SW 1271 (cell line): ENCODE results near the gene DDX42.
"Not testable (repeated sequence)": the region's sequence is repeated elsewhere in the genome, so short reads cannot be mapped to it uniquely, and the experiment has no call there.

Source experiments
- DNase-seq, 2 experiments: peaks; one replicate each; lab custom pipeline; 2025; lab: John Stamatoyannopoulos, UW

The DDX42 gene

DNA sequence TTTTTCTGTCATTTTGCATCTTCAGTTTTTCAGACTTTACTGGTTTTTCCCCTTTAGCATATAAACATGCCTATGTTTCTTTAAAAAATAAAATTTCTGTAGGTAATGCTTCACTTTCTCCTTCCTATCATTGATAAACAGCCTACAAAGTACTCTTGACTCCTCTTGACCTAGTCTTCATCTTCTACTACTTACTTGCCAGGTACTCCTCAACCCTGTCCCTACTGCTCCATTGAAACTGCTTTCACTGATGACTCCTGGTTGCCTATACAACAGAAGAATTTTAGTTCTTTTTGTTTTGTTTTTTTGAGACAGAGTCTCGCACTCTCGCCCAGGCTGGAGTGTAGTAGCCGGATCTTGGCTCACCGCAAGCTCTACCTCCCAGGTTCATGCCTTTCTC is 7.0 kb downstream of the DDX42 start:
- no peak for DNase-seq

DNA sequence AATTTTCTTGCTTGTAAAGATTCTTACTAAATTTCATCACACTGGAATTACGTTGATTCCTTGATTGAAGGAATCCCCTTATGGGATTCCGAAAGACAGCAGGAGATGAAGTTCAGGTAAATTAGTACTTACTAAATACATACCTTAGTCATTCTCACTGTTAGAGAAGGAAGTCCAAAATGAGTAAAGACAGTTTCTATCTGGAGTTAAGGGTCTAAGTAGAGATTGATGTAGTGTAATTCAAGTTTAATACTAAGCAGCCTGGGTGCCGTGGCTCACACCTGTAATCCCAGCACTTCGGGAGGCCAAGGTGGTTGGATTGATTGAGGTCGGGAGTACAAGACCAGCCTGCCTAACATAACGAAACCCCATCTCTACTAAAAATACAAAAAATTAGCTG is 9.6 kb downstream of the DDX42 start:
- DNase-seq: no peak

DNA sequence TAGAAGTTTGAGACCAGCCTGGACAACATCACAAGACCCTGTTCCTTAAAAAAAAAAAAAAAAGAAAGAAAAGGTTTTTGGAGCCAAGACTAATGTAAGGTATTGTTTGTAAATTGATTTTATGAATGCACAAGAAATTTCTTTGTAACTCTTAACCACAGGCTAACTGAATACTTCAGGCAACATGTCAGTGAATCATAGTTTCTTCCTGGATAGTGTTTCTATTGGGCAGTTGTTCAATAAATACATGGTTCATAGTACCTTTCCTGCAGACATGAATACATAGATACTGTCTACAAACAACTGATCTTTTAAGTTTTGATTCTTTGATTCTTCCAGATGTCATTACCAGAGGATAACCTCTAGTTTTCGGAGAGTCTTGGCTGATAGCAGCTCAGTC is 11.6 kb downstream of the DDX42 start:
- DNase-seq: peak in 1 of 2 experiments; percentile 37

DNA sequence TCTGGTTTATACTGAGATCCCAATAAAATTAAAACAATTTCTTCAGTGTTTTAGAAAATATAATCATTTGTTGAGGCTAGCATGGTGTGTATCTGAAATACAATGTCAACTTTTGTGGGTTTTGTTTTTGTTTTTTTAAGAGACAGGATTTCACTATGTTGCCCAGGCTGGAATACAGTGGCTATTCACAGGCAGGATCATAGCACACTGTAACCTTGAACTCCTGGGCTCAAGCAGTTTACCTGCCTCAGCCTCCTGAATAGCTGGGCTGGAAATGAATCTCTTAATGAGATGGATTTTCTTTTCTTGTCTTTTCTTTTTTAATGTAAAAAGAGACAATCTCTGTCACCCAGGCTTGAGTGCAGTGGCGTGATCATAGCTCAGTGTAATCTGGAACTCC is 12.1 kb downstream of the DDX42 start:
- DNase-seq: no peak

DNA sequence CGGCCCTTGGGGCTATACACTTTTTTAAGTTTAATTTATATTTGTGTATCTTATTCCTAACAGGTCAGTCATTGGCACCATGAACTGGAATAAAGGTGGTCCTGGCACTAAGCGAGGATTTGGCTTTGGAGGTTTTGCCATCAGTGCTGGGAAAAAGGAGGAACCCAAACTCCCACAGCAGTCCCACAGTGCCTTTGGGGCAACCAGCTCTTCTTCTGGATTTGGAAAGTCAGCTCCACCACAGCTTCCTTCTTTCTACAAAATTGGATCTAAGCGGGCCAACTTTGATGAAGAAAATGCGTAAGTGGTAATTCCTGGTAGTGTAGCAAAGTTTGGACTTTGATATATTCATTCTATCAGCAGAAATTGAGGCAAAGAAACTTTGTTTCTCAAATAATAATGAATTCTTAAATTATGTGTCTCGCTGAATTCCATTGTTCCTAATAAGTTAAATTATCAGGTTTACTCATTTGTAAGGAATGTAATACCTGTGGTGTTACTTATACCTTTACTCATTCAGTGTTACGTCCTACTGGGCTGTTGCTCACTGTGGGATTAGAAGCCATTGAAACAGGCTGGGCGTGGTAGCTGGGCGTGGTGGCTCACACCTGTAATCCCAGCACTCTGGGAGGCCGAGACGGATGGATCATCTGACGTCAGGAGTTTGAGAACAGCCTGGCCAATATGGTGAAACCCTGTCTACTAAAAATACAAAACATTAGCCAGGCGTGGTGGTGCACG is 13.2 kb downstream of the DDX42 start:
- DNase-seq: no peak

DNA sequence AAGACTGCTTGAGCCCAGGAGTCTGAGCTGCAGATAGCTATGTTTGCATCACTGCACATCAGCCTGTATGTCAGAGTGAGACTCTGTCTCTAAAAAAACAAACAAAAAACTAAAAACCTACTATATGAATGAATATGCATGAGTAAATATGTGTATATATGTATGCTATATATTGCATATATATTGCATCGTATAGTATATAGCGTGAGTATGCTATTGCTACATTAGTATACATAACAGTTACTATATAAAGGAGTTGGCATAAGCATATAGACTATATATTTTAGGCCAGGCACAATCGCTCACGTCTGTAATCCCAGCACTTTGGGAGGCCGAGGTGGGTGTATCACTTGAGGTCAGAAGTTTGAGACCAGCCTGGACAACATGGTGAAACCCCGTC is 16.1 kb downstream of the DDX42 start:
- no peak for DNase-seq

DNA sequence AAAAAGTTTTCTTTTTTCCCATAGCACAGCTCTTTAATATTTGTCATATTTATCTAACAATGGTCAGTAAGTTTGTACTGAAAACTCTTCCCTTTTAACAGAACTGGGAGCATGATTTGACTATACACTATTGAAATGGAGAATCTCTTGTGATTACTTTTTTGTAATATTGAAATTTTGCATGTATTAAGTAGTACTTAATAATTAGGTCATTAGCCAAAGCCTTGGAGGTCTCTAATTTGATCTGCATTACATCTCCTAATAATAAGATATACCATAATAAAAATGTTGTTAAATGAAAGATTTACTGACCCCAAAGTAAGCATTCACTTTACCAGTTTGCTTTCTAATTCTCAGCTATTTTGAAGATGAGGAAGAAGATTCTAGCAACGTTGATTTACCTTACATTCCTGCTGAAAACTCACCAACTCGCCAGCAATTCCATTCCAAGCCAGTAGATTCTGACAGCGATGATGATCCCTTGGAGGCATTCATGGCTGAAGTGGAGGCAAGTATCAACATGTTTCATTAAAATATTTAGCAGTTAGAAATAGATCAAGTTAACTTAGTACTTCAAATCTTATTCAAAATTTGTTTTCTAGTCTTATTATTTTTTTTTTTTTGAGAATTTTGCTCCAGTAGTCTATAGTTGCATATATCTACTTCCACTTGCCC is 18.2 kb downstream of the DDX42 start:
- DNase-seq: no peak

DNA sequence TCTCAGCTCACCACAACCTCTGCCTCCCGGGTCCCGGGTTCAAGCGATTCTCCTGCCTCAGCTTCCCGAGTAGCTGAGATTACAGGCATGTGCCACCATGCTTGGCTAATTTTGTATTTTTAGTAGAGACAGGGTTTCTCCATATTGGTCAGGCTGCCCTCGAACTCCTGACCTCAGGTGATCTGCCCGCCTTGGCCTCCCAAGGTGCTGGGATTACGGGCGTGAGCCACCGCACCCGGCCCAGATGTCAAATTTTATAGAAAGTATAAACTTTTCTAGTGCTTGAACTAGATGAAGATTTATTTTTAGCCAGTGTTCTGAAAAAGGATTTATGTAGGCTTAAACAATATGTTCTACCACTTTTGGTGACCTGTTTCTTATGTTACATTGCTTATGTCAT is 22.4 kb downstream of the DDX42 start:
- DNase-seq: not testable (repeated sequence)

DNA sequence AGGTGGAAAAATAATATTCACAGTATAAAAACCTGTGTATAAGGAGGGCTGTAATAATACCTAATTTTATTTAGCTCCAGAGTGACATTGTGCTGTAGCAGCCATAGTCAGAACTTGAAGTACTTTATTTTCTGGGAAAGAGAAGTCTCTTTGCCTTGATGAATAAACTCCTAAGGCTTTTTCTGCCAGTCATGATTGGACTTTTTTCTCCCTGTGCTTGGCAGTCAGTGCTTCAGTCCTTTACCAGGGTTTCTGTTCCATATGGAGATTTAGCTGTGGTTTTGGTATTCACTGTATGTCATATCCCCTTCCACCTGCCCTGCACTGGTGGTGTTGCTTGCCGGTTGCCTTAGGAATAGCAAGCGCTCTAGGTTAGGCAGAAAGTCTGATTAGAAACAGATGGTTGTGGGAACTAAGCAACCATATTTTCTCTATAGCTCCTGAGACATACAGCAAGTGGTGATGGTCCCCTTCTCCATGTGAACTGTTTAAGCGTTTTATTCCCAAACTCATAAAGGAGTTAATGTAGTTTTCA is 24.7 kb downstream of the DDX42 start:
- no peak for DNase-seq

DNA sequence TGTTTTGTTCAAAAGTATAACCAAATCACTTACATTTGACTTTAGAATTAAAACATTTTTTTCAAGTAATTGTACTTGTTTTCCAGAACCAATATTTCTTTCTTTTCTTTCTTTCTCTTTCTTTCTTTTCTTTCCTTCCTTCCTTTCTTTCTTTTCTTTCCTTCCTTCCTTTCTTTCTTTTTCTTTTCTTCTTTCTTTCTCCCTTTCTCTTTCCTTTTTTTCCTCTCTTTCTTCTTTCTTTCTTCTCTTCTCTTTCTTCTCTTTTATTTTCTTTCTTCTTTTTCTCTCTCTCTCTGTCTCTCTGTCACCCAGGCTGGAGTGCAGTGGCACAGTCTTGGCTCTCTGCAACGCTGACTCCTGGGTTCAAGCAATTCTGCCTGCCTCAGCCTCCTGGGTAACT is 26.8 kb downstream of the DDX42 start:
- no peak for DNase-seq

DNA sequence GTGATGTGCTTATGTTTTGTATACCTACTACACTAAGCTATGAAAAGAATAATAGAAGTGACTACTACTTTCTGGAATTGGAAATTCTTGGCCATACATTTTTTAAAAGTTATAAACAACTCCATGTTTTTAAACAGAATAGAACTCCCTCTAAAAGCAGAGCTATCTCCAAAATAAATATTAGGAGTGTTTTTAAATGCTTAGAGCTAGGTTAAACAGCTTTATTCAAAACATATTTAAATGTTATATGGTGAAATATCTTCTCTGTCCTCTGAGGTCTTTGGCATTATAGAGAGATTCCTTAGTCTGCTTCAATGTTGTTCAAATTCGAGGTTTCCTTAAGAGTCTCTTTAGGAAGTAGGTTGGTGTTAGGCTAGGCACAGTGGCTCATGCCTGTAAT is 30.4 kb downstream of the DDX42 start:
- no peak for DNase-seq

DNA sequence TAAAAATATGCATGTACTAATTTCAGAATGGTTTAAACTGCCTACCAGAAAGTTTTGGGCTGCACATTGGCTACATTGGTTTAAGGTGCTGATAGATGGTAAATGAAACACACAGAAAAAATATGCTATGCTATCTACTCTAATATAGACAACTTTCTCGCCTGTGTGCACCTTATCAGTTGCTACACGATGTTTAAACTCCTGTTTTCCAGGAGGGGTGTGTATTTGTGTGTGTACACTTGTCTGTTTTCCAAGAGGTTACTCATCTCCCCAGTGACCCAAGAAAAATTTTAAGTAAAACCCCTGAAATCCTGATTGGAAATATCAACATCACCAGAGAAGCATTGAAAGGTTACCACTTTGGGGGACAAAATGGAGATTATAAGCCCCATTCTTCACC is 31.6 kb downstream of the DDX42 start:
- no peak for DNase-seq

DNA sequence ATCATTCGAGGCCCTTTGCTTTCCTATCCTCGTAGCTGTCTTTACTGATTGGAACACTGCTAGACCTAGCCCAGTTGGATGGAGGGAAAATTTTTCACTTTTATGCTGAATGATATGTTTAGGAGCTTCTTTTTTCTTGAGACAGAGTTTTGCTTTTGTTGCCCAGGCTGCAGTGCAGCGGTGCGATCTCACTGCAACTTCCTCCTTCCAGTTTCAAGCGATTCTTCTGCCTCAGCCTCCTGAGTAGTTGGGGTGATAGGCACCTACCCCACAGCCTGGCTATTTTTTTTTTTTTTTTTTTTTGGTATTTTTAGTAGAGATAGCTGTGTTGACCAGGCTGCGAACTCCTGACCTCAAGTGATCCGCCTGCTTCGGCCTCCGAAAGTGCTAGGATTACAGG is 36.0 kb downstream of the DDX42 start:
- DNase-seq: no peak

DNA sequence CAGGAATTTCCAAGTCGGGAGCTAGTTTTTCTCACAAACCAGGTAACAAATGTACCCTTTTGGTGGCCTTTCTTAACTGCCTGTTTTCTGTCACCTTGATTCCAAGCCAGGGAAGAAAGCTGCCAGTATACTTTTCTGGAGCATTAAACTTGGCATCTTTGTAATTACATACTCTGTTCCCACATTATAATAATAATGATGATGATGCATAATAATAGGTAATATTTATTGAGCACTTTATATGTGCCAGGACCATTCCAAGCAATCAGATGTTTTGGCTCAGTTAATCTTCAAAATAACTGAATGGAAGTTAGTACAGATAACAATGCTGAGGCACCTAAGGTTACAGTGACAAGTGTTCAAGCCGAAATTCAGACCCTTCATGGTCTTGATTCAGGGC is 42.2 kb downstream of the DDX42 start:
- DNase-seq: no peak

DNA sequence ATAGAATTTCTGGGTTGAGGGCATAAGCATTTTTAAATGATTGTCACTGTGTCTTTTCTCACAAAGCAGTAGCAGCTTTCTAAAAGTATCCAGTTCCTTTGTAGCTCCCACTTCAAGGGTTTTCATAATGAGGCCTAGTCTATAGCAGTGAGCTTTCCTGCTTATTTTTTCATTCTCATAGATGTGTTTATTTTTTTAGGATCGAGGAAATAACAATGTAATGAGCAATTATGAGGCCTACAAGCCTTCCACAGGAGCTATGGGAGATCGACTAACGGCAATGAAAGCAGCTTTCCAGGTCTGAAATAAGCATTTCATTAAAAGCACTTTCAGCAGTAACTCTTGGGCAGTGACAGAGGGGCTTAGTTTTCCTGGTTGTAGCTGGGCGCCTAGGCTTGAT is 42.7 kb downstream of the DDX42 start:
- no peak for DNase-seq

DNA sequence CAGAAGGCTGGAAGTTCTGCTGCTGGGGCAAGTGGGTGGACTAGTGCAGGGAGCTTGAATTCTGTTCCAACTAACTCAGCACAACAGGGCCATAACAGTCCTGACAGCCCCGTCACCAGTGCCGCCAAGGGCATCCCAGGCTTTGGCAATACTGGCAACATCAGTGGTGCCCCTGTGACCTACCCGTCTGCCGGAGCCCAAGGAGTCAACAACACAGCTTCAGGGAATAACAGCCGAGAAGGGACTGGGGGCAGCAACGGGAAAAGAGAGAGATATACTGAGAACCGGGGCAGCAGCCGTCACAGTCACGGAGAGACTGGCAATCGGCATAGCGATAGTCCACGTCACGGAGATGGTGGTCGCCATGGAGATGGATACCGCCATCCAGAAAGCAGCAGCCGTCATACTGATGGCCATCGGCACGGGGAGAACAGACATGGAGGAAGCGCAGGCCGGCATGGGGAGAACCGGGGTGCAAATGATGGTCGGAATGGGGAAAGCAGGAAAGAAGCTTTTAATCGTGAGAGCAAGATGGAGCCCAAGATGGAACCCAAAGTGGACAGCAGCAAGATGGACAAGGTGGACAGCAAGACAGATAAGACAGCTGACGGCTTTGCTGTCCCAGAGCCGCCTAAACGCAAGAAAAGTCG is 43.9 kb downstream of the DDX42 start:
- DNase-seq: no peak

DNA sequence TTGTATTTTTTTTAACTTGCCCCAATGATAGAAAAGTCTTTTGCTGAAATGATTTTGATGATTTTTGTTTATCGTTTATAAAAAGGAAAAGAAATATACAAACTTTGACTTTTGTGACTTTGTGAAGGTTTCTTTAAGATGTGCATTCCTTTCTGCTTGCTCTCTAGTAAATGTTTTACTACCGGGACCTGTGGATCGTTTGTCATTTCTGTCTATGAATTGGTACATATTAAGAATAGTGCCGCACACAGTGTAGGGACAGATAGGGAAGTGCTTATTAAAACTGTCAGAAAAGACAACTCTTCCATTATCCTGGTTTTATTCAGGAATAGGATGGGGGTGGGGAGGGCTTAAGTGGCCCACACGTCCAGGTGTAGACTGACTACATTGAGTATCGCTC is 45.2 kb downstream of the DDX42 start:
- DNase-seq: no peak

DNA sequence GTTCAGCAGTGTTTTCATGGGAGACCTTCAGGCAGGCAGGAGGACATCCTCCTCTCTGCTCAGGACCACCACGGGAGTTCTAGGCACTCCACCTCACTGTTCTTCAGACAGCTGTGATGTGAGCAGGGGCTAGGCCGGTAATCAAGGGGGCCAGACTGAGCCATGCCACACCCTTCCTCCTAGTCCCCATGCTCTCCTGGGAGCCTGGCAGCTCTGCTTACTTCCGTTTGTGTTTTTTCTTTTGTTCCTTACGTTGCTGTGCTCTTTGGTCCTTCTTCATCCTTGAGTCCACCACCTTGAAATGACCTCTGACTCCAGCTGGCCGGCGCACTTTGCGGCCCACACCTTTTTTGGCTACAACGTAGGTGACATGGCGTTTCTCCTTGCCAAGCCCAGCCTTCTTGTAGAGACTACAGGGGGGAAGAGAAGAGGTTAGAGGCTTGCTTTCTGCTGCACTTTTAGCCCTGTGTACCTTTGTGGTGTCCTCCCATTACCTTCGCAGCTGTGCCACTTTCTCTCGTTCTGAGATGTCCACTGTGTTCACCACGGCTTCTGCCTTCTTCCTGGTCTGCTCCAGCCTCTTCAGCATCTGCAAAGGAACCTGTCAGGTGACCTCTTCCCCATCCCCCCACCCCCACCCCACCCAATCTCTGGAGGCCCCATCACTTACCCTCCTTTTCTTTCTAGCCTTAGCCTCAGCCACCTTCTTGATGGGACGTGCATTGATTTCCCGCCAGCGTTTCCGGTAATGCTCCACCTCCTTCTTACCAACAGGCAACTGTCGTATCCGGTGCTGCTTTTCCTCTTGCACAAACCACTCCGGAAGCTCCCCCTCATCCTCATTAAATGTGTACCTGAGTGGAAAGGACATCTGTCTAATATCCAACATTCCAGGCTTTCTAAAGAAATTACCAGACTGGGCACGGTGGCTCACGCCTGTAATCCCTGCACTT is 45.9 kb downstream of the DDX42 start:
- no peak for DNase-seq

DNA sequence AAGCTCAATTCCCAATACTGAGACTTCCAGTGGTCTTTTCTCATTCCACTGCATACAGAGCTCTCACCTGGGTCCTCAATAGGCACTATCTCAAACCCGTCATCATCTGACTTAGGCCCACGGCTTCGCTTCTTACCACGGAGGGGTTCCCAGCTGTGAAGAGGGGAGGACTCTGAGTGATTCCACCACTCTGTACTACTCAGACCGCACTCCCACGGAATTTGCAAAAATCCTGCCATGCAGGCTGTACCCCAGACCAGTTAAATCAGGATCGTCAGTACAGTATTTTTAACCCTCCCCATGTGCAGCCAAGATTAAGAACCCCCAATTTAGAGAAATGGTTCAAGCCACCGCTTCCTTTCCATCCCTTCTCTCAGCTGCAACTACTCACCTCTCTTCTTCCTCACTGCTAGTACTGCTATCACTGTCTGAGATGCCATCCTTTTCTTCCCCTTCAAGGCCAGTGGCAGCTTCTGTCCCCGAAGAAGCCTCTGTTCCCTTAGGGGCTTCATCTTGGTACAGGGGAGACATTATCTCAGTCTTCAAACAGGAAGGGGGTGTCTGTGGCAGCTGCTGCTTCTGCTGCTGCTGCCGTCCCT is 47.1 kb downstream of the DDX42 start:
- no peak for DNase-seq

DNA sequence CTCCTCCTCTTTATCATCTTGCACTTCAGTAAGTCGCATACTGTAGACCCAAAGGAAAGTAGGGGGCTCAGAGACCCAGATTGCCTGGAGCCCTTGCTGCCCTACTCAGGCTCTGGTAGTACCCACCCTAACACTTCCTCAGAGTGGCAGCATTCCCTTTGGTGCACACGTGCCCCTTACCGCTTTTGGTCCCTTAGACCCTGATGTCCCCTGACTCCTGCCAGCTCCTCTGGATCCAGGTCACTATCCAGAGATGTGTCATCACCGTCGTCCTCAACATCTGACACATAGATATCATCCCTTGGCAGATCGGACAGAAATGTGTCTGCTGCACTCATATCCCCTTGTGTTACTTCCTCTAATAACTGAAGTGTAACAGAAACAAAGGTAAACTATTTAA is 47.8 kb downstream of the DDX42 start:
- DNase-seq: no peak

DNA sequence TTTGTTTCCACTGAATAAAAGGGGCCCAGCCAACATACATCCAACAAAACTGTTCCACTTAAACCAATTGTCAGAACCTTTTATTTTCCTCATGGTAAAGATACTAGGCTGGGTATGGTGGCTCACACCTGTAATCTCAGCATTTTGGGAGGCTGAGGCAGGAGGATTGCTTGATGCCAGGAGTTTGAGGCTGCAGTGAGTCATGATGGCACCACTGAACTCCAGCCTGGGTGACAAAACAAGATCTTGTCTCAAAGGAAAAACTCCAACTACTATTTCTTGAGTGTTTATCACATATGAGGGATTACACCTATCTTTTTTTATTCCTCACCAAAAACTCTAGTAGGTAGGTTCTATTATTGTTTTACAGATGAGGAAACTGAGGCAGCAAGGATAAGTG is 48.6 kb downstream of the DDX42 start:
- DNase-seq: no peak
